Loucy (cell line): ENCODE data around the gene TFCP2L1.

Source experiments
- H2AFZ ChIP-seq: fragments of 200-600 bp; sonication (generic); 2 replicates; pipeline ENCODE4 v1.6.0; 2016; ENCODE audit warnings: antibody characterized with exemption, mild to moderate bottlenecking, low read length, moderate library complexity
- H3F3A ChIP-seq: fragments of 200-600 bp; 2 replicates; pipeline ENCODE4 v1.6.0; 2016; ENCODE audit warnings: antibody characterized with exemption, low read depth, mild to moderate bottlenecking
- H3K27me3 ChIP-seq: fragments of 200-600 bp; sonication (generic); 2 replicates; pipeline ENCODE4 v1.6.1; 2014; ENCODE audit warnings: low read length, mild to moderate bottlenecking; ENCODE audit not compliant: insufficient read depth, poor library complexity, severe bottlenecking
- H3K36me3 ChIP-seq: fragments of 200-600 bp; sonication (generic); 2 replicates; pipeline ENCODE4 v1.6.1; 2016; ENCODE audit warnings: low read length; ENCODE audit not compliant: insufficient read depth
- H3K4me1 ChIP-seq: fragments of 200-600 bp; sonication (generic); 2 replicates; pipeline ENCODE4 v1.5.1; 2014; ENCODE audit warnings: low read length, mild to moderate bottlenecking; ENCODE audit not compliant: insufficient read depth, poor library complexity, severe bottlenecking
- H3K4me2 ChIP-seq: fragments of 200-600 bp; sonication (generic); 2 replicates; pipeline ENCODE4 v1.6.0; 2014; ENCODE audit warnings: antibody characterized with exemption, low read length, low read depth, mild to moderate bottlenecking; ENCODE audit not compliant: poor library complexity, severe bottlenecking
- H3K4me3 ChIP-seq: fragments of 200-600 bp; sonication (generic); 2 replicates; pipeline ENCODE4 v1.5.1; 2014; ENCODE audit warnings: low read length, mild to moderate bottlenecking, mixed read lengths; ENCODE audit not compliant: poor library complexity, severe bottlenecking
- H3K79me2 ChIP-seq: fragments of 200-600 bp; sonication (generic); 2 replicates; pipeline ENCODE4 v1.6.1; 2014; ENCODE audit warnings: low read length; ENCODE audit not compliant: insufficient read depth
- H3K9ac ChIP-seq: fragments of 200-600 bp; sonication (generic); 2 replicates; pipeline ENCODE4 v1.6.0; 2014; ENCODE audit warnings: mild to moderate bottlenecking, low read depth, low read length, moderate library complexity; ENCODE audit not compliant: poor library complexity, severe bottlenecking
- H3K9me2 ChIP-seq: fragments of 200-600 bp; sonication (generic); replicated peaks from 2 replicates; pipeline ENCODE4 v1.6.1; 2016; ENCODE audit warnings: low read depth, low read length, mixed read lengths
- H3K9me3 ChIP-seq: fragments of 200-600 bp; sonication (generic); 2 replicates; pipeline ENCODE4 v1.6.1; 2014; ENCODE audit warnings: mild to moderate bottlenecking, antibody characterized with exemption, low read length, low read depth; ENCODE audit not compliant: insufficient read depth
- H4K20me1 ChIP-seq: fragments of 200-600 bp; sonication (generic); 2 replicates; pipeline ENCODE4 v1.6.0; 2014; ENCODE audit warnings: antibody characterized with exemption, low read length, mild to moderate bottlenecking; ENCODE audit not compliant: insufficient read depth, poor library complexity, severe bottlenecking
- EZH2phosphoT487 ChIP-seq: fragments of 200-600 bp; IDR thresholded peaks from 2 replicates; pipeline ENCODE4 v1.6.1; 2018; ENCODE audit warnings: antibody characterized with exemption, mild to moderate bottlenecking, moderate library complexity, borderline replicate concordance
- TF ChIP-seq, protein P1 (sequence below): fragments of 200-600 bp; sonication (generic); conservative IDR thresholded peaks from 2 replicates; pipeline ENCODE4 v1.5.1; 2014; ENCODE audit warnings: mild to moderate bottlenecking, antibody characterized with exemption, low read length

The TFCP2L1 gene

DNA sequence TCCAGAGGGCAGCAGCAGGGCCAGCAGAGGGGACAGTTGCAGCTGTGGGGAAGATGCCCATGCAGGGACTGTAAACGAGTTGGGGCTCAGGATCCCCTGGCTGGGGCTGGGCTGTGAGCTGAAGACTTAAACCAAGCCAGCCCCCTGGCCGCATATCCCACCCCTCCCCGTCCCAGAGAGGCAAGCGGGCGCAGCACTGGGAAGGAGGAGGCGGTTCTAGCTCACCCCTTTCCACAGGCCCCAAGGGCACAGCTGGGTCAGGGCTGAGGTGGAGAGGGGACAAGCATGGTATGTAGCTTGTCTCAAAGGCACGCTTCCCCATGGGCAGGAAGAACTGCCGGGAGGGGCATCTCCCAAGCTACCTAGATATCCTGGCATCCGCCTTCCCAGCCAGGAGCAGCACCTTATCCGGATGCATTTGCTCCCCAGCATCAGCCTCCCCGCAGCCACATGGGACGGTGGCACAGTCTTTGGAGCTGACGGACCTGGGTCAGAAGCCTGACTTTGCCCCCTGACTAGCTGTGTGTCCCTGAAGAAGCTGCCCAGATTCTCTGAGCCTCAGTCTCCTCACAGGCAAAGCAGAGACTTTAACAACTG, 75.9 kb downstream of the TFCP2L1 start:
- Histone ChIP-seq H3K36me3 (no peaks in the 10 kb centered on the region), H3K4me3 (no peak overlapping the region), H3K9ac (no peak overlapping the region), H3K79me2 (no peaks in the 10 kb centered on the region), H3K9me2 (no peaks in the 10 kb centered on the region), H3K9me3 (no peaks in the 10 kb centered on the region), H3K4me2 (no peak overlapping the region), H3K4me1 (no peaks in the 10 kb centered on the region), H4K20me1 (no peaks in the 10 kb centered on the region), H3F3A (no peaks in the 10 kb centered on the region), H2AFZ (no peak overlapping the region), H3K27me3 (no peaks in the 10 kb centered on the region)
- TF ChIP-seq, protein P1, sequence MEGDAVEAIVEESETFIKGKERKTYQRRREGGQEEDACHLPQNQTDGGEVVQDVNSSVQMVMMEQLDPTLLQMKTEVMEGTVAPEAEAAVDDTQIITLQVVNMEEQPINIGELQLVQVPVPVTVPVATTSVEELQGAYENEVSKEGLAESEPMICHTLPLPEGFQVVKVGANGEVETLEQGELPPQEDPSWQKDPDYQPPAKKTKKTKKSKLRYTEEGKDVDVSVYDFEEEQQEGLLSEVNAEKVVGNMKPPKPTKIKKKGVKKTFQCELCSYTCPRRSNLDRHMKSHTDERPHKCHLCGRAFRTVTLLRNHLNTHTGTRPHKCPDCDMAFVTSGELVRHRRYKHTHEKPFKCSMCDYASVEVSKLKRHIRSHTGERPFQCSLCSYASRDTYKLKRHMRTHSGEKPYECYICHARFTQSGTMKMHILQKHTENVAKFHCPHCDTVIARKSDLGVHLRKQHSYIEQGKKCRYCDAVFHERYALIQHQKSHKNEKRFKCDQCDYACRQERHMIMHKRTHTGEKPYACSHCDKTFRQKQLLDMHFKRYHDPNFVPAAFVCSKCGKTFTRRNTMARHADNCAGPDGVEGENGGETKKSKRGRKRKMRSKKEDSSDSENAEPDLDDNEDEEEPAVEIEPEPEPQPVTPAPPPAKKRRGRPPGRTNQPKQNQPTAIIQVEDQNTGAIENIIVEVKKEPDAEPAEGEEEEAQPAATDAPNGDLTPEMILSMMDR, result no peak
- no peak for TF ChIP-seq EZH2phosphoT487

DNA sequence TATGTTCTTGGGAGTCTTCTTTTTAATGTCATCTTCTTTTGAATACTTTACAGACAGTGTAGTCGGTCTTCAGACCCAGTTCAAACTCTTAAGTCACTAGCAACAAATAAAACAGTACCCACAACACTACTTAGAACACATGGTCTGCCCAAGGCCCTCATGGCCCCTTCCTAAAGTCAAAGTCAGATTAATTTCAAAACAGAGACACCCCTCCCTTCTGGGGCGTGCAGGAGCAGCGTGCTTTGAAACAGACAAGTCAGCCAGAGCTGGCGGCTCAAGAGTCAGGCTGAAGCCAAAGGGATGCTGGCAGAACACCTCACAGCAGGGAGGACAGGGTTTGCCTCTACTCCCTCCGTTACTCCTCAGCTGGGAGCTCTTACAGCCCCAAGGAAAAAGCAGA, 77.5 kb downstream of the TFCP2L1 start:
- no peak for TF ChIP-seq EZH2phosphoT487
- TF ChIP-seq, protein P1, result no peak

DNA sequence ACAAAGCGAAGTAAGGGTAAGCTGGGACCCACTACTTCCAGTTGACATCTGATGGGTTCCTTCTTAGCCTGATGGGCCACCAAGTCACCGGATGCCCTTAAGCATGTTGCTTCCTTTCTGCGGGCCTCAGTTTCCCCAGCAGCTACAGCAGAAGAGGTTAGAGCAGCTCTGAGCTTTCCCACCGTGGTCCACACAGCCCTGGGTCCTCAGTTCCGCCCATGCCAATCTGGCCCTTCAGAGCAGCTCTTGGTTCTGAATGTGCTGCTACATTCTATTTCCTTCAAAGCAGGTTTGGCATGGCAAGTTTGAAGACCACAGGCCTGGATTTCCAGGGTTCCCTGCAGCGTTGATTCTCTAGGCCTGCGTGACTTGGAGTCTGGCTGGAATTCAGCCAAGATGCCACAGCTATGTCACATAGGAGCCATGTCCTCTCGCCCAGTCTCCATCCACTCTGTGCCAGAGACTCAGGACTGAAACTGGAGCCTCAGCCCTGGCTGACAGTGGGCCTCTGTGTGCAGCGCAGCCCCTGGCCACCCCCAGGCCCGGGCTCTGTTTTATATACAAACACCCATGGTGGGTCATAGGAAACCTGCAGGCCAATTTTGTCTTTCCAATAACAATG, 79.6 kb downstream of the TFCP2L1 start:
- no peak overlapping the region for H3K9ac ChIP-seq
- TF ChIP-seq, protein P1, result no peak
- TF ChIP-seq EZH2phosphoT487, result no peak
- H3K9me3 ChIP-seq, result no peaks in the 10 kb centered on the region
- H3K79me2 ChIP-seq, result no peaks in the 10 kb centered on the region
- H4K20me1 ChIP-seq, result no peaks in the 10 kb centered on the region
- no peaks in the 10 kb centered on the region for H3F3A ChIP-seq
- no peaks in the 10 kb centered on the region for H3K4me1 ChIP-seq
- no peaks in the 10 kb centered on the region for H3K27me3 ChIP-seq
- no peaks in the 10 kb centered on the region for H3K9me2 ChIP-seq
- H3K4me3 ChIP-seq, result no peak overlapping the region
- no peak overlapping the region for H3K4me2 ChIP-seq
- no peaks in the 10 kb centered on the region for H3K36me3 ChIP-seq
- no peak overlapping the region for H2AFZ ChIP-seq

More for the DNA sequence above, 77.5 kb downstream of the TFCP2L1 start:
- no peak overlapping the region for H3K4me2 ChIP-seq
- H3K79me2 ChIP-seq, result no peaks in the 10 kb centered on the region
- no peaks in the 10 kb centered on the region for H3K9me2 ChIP-seq
- no peaks in the 10 kb centered on the region for H3F3A ChIP-seq
- no peaks in the 10 kb centered on the region for H3K27me3 ChIP-seq
- no peak overlapping the region for H3K4me3 ChIP-seq
- no peak overlapping the region for H2AFZ ChIP-seq
- no peaks in the 10 kb centered on the region for H4K20me1 ChIP-seq
- H3K36me3 ChIP-seq, result no peaks in the 10 kb centered on the region
- no peaks in the 10 kb centered on the region for H3K9me3 ChIP-seq
- no peak overlapping the region for H3K9ac ChIP-seq
- no peaks in the 10 kb centered on the region for H3K4me1 ChIP-seq
